ENCODE data around the gene KAT2B. TPM values are rescaled to one million over a fixed set of nuclear protein-coding genes. Genes with fewer than 3 reads are reported as not detected.

Gene KAT2B

GRCh38 chr3:20201143-20201542, 160.9 kb downstream of the KAT2B start:
- no peaks in the 10 kb centered on the region for H3K27me3 ChIP-seq (ENCODE audit: control insufficient read depth, insufficient read depth, low read length)
- no peak overlapping the region for H3K4me2 ChIP-seq (ENCODE audit: low read length)
- no peak overlapping the region for H3K9ac ChIP-seq (ENCODE audit: low read depth, low read length)
- H3K4me3 ChIP-seq (ENCODE audit: low read length), result no peak overlapping the region
- no peaks in the 10 kb centered on the region for H3K9me3 ChIP-seq (replicated peaks; ENCODE audit: low read length)
- H3K36me3 ChIP-seq (ENCODE audit: insufficient read depth, low read length), result no peaks in the 10 kb centered on the region
- no peaks in the 10 kb centered on the region for H3K4me1 ChIP-seq (ENCODE audit: control insufficient read depth, insufficient read depth, low read length)

Small RNA genes lying within 50 kb of the gene (small RNA-seq; reads per million reads assigned to genes)
- gene MIR3135A, result not detected
- gene RNU4-85P, result not detected
- not detected for gene RPL39P18

Measured in skeletal muscle satellite cell (primary cell).